ENCODE measurements around the gene OTX2.
A peak's percentile ranks its signal among the peaks of the same experiment; 100 is the strongest.

GRCh38 chr14:56807386-56808109 is 2.7 kb downstream of the OTX2 start:
- TF ChIP-seq, protein P1, sequence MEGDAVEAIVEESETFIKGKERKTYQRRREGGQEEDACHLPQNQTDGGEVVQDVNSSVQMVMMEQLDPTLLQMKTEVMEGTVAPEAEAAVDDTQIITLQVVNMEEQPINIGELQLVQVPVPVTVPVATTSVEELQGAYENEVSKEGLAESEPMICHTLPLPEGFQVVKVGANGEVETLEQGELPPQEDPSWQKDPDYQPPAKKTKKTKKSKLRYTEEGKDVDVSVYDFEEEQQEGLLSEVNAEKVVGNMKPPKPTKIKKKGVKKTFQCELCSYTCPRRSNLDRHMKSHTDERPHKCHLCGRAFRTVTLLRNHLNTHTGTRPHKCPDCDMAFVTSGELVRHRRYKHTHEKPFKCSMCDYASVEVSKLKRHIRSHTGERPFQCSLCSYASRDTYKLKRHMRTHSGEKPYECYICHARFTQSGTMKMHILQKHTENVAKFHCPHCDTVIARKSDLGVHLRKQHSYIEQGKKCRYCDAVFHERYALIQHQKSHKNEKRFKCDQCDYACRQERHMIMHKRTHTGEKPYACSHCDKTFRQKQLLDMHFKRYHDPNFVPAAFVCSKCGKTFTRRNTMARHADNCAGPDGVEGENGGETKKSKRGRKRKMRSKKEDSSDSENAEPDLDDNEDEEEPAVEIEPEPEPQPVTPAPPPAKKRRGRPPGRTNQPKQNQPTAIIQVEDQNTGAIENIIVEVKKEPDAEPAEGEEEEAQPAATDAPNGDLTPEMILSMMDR (conservative IDR thresholded peaks at IDR 0.05; ENCODE audit: low read depth in 2 of 2) = no peak
- peak; percentile 66 for TF ChIP-seq EZH2 (IDR thresholded peaks at IDR 0.05; ENCODE audit: low read depth, unreplicated experiment)
